Loucy (cell line): Measurements from ENCODE around the gene DHX34.

ENCODE experiments used
- H2AFZ ChIP-seq: fragments of 200-600 bp; sonication (generic); 2 replicates; pipeline ENCODE4 v1.6.0; 2016; ENCODE audit warnings: antibody characterized with exemption, mild to moderate bottlenecking, low read length, moderate library complexity
- H3F3A ChIP-seq: fragments of 200-600 bp; 2 replicates; pipeline ENCODE4 v1.6.0; 2016; ENCODE audit warnings: antibody characterized with exemption, low read depth, mild to moderate bottlenecking
- H3K27me3 ChIP-seq: fragments of 200-600 bp; sonication (generic); 2 replicates; pipeline ENCODE4 v1.6.1; 2014; ENCODE audit warnings: low read length, mild to moderate bottlenecking; ENCODE audit not compliant: insufficient read depth, poor library complexity, severe bottlenecking
- H3K36me3 ChIP-seq: fragments of 200-600 bp; sonication (generic); 2 replicates; pipeline ENCODE4 v1.6.1; 2016; ENCODE audit warnings: low read length; ENCODE audit not compliant: insufficient read depth
- H3K4me1 ChIP-seq: fragments of 200-600 bp; sonication (generic); 2 replicates; pipeline ENCODE4 v1.5.1; 2014; ENCODE audit warnings: low read length, mild to moderate bottlenecking; ENCODE audit not compliant: insufficient read depth, poor library complexity, severe bottlenecking
- H3K4me2 ChIP-seq: fragments of 200-600 bp; sonication (generic); 2 replicates; pipeline ENCODE4 v1.6.0; 2014; ENCODE audit warnings: antibody characterized with exemption, low read length, low read depth, mild to moderate bottlenecking; ENCODE audit not compliant: poor library complexity, severe bottlenecking
- H3K4me3 ChIP-seq: fragments of 200-600 bp; sonication (generic); 2 replicates; pipeline ENCODE4 v1.5.1; 2014; ENCODE audit warnings: low read length, mild to moderate bottlenecking, mixed read lengths; ENCODE audit not compliant: poor library complexity, severe bottlenecking
- H3K79me2 ChIP-seq: fragments of 200-600 bp; sonication (generic); 2 replicates; pipeline ENCODE4 v1.6.1; 2014; ENCODE audit warnings: low read length; ENCODE audit not compliant: insufficient read depth
- H3K9ac ChIP-seq: fragments of 200-600 bp; sonication (generic); 2 replicates; pipeline ENCODE4 v1.6.0; 2014; ENCODE audit warnings: mild to moderate bottlenecking, low read depth, low read length, moderate library complexity; ENCODE audit not compliant: poor library complexity, severe bottlenecking
- H3K9me2 ChIP-seq: fragments of 200-600 bp; sonication (generic); replicated peaks from 2 replicates; pipeline ENCODE4 v1.6.1; 2016; ENCODE audit warnings: low read depth, low read length, mixed read lengths
- H3K9me3 ChIP-seq: fragments of 200-600 bp; sonication (generic); 2 replicates; pipeline ENCODE4 v1.6.1; 2014; ENCODE audit warnings: mild to moderate bottlenecking, antibody characterized with exemption, low read length, low read depth; ENCODE audit not compliant: insufficient read depth
- H4K20me1 ChIP-seq: fragments of 200-600 bp; sonication (generic); 2 replicates; pipeline ENCODE4 v1.6.0; 2014; ENCODE audit warnings: antibody characterized with exemption, low read length, mild to moderate bottlenecking; ENCODE audit not compliant: insufficient read depth, poor library complexity, severe bottlenecking
- EZH2phosphoT487 ChIP-seq: fragments of 200-600 bp; IDR thresholded peaks from 2 replicates; pipeline ENCODE4 v1.6.1; 2018; ENCODE audit warnings: antibody characterized with exemption, mild to moderate bottlenecking, moderate library complexity, borderline replicate concordance
- TF ChIP-seq, protein P1 (sequence below): fragments of 200-600 bp; sonication (generic); conservative IDR thresholded peaks from 2 replicates; pipeline ENCODE4 v1.5.1; 2014; ENCODE audit warnings: mild to moderate bottlenecking, antibody characterized with exemption, low read length

Gene DHX34

GRCh38 chr19:47371261-47371660, 22.1 kb downstream of the DHX34 start:
- no peaks in the 10 kb centered on the region for H4K20me1 ChIP-seq
- no peak overlapping the region for H2AFZ ChIP-seq
- no peaks in the 10 kb centered on the region for H3F3A ChIP-seq
- no peak overlapping the region for H3K4me2 ChIP-seq
- H3K9ac ChIP-seq, result no peak overlapping the region
- H3K4me3 ChIP-seq, result no peak overlapping the region
- H3K27me3 ChIP-seq, result no peaks in the 10 kb centered on the region
- TF ChIP-seq, protein P1, sequence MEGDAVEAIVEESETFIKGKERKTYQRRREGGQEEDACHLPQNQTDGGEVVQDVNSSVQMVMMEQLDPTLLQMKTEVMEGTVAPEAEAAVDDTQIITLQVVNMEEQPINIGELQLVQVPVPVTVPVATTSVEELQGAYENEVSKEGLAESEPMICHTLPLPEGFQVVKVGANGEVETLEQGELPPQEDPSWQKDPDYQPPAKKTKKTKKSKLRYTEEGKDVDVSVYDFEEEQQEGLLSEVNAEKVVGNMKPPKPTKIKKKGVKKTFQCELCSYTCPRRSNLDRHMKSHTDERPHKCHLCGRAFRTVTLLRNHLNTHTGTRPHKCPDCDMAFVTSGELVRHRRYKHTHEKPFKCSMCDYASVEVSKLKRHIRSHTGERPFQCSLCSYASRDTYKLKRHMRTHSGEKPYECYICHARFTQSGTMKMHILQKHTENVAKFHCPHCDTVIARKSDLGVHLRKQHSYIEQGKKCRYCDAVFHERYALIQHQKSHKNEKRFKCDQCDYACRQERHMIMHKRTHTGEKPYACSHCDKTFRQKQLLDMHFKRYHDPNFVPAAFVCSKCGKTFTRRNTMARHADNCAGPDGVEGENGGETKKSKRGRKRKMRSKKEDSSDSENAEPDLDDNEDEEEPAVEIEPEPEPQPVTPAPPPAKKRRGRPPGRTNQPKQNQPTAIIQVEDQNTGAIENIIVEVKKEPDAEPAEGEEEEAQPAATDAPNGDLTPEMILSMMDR, result no peak
- no peak for TF ChIP-seq EZH2phosphoT487
- no peaks in the 10 kb centered on the region for H3K4me1 ChIP-seq
- no peaks in the 10 kb centered on the region for H3K9me3 ChIP-seq
- H3K9me2 ChIP-seq, result no peaks in the 10 kb centered on the region
- H3K79me2 ChIP-seq, result no peaks in the 10 kb centered on the region
- H3K36me3 ChIP-seq, result peaks cover 69% of the 10 kb centered on the region; the same call in 1 of the 2 replicates

- H3K4me2 ChIP-seq, result no peak overlapping the region
- H3K36me3 ChIP-seq, result peaks cover 77% of the 10 kb centered on the region; the same call in 1 of the 2 replicates
- no peaks in the 10 kb centered on the region for H3K79me2 ChIP-seq
- no peak overlapping the region for H2AFZ ChIP-seq
- H3K9ac ChIP-seq, result no peak overlapping the region
- H3K4me1 ChIP-seq, result no peaks in the 10 kb centered on the region
- TF ChIP-seq, protein P1, result no peak
- no peak for TF ChIP-seq EZH2phosphoT487
- no peaks in the 10 kb centered on the region for H3K9me2 ChIP-seq
- H3K27me3 ChIP-seq, result no peaks in the 10 kb centered on the region
- no peaks in the 10 kb centered on the region for H3F3A ChIP-seq
- no peaks in the 10 kb centered on the region for H4K20me1 ChIP-seq
- H3K4me3 ChIP-seq, result no peak overlapping the region
- H3K9me3 ChIP-seq, result no peaks in the 10 kb centered on the region
Measured at GRCh38 chr19:47372603-47373002, 23.5 kb downstream of the DHX34 start.

DNA sequence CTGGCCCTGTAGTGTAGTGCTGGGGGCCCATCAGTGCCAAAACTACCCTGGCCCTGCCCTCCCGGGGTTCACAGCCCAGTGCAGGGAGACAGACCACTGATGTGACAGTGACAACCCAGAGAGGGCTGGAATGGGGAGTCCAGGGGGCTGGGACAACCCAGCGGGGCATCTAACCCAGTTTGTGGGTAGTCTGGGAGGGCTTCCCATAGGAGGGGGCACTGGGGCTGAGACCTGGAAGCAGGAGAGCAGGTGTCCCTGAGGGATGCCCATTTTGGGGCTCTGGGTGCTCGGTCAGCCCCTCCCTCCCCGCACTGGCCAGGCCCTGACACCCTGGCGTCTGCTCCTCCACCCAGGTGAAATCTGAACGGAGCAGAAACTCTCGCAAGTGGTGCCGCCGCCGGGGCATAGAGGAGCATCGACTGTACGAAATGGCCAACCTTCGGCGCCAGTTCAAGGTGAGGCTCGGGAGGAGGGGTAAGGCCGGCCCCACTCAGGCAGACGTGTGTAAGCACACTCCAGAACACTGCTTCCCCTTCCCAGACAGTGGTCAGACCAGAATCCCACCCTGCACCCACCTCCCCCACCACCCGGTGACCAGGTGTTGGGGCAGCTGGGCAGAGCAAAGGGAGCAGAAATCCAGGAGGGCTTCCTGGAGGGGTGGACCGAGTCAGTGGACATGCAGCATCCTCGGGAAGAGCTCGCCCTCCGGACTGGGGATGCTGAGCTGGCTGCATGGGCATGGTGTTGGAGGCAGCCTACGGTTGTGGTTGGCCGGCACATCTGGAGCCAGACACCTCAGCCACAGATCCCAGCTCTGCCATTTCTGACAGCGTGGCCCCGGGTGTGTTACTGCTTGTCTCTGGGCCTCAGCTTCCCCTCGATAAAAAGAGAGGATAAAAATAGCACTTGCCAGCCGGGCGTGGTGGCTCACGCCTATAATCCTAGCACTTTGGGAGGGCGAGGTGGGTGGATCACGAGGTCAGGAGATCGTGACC, 24.4 kb downstream of the DHX34 start:
- no peaks in the 10 kb centered on the region for H3K9me3 ChIP-seq
- H4K20me1 ChIP-seq, result no peaks in the 10 kb centered on the region
- TF ChIP-seq, protein P1, result no peak
- TF ChIP-seq EZH2phosphoT487, result no peak
- H3K4me1 ChIP-seq, result no peaks in the 10 kb centered on the region
- H3F3A ChIP-seq, result no peaks in the 10 kb centered on the region
- H3K9me2 ChIP-seq, result no peaks in the 10 kb centered on the region
- H3K4me2 ChIP-seq, result no peak overlapping the region
- no peak overlapping the region for H3K9ac ChIP-seq
- no peak overlapping the region for H3K4me3 ChIP-seq
- no peak overlapping the region for H2AFZ ChIP-seq
- peaks cover 77% of the 10 kb centered on the region; the same call in 1 of the 2 replicates for H3K36me3 ChIP-seq
- H3K27me3 ChIP-seq, result no peaks in the 10 kb centered on the region
- H3K79me2 ChIP-seq, result no peaks in the 10 kb centered on the region
